ENCODE data around the gene CUZD1.

CUZD1 gene

DNA sequence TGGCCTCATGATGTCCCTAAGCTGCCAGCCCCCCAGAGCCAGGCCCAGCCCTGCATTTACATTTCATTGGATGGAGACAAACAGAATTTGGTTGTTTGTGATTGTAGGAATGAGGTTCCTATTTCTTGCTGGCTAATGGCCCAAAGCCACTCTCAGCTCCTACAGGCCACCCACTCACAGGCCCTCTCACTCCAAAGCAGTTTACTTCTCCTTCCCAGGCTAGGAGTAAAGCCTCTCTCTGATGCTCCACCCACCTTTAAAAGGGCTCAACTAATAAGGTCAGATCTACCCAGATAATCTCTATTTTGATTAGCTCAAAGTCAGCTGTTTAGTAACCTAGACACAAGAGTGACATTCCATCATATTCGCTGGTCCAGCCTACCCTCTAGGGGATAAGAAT, 11.2 kb upstream of the CUZD1 start (continued):
- TF ChIP-seq TSHZ2 (CRISPR knock-in tag; IDR thresholded peaks at IDR 0.05) = no peak

- peak; percentile 10; the same call in 1 of the 3 replicates for ATAC-seq
- TF ChIP-seq ZNF565 (CRISPR knock-in tag; conservative IDR thresholded peaks at IDR 0.05; ENCODE audit: low read depth) = no peak
- TF ChIP-seq GLIS3 (CRISPR knock-in tag; IDR thresholded peaks at IDR 0.05) = no peak
- TF ChIP-seq, protein P1, sequence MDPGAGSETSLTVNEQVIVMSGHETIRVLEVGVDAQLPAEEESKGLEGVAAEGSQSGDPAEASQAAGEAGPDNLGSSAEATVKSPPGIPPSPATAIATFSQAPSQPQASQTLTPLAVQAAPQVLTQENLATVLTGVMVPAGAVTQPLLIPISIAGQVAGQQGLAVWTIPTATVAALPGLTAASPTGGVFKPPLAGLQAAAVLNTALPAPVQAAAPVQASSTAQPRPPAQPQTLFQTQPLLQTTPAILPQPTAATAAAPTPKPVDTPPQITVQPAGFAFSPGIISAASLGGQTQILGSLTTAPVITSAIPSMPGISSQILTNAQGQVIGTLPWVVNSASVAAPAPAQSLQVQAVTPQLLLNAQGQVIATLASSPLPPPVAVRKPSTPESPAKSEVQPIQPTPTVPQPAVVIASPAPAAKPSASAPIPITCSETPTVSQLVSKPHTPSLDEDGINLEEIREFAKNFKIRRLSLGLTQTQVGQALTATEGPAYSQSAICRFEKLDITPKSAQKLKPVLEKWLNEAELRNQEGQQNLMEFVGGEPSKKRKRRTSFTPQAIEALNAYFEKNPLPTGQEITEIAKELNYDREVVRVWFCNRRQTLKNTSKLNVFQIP (CRISPR knock-in tag; IDR thresholded peaks at IDR 0.05; ENCODE audit: borderline replicate concordance, low read depth) = no peak
- no peak for TF ChIP-seq RARB (CRISPR knock-in tag; IDR thresholded peaks at IDR 0.05)
- TF ChIP-seq PATZ1 (CRISPR knock-in tag; IDR thresholded peaks at IDR 0.05; ENCODE audit: borderline replicate concordance) = no peak
- TF ChIP-seq BACH2 (CRISPR knock-in tag; IDR thresholded peaks at IDR 0.05; ENCODE audit: borderline replicate concordance) = no peak
Observed at GRCh38 chr10:122855745-122856144, 10.1 kb upstream of the CUZD1 start.

GRCh38 chr10:122854648-122855047, 9.0 kb upstream of the CUZD1 start:
- no peak for TF ChIP-seq CSDC2 (CRISPR knock-in tag; IDR thresholded peaks at IDR 0.05)
- no peak for TF ChIP-seq TSHZ2 (CRISPR knock-in tag; IDR thresholded peaks at IDR 0.05)
- no peak for TF ChIP-seq GLIS3 (CRISPR knock-in tag; IDR thresholded peaks at IDR 0.05)
- TF ChIP-seq CSRNP3 (CRISPR knock-in tag; IDR thresholded peaks at IDR 0.05) = no peak
- TF ChIP-seq TCF4 (CRISPR knock-in tag; IDR thresholded peaks at IDR 0.05; ENCODE audit: borderline replicate concordance) = no peak
- no peak for TF ChIP-seq BACH2 (CRISPR knock-in tag; IDR thresholded peaks at IDR 0.05; ENCODE audit: borderline replicate concordance)
- TF ChIP-seq ZNF70 (CRISPR knock-in tag; IDR thresholded peaks at IDR 0.05) = no peak
- no peak for TF ChIP-seq PPARA (CRISPR knock-in tag; IDR thresholded peaks at IDR 0.05; ENCODE audit: borderline replicate concordance)
- TF ChIP-seq, protein P1 (CRISPR knock-in tag; IDR thresholded peaks at IDR 0.05; ENCODE audit: borderline replicate concordance, low read depth) = no peak
- TF ChIP-seq CREB5 (CRISPR knock-in tag; IDR thresholded peaks at IDR 0.05; ENCODE audit: low read depth) = no peak
- TF ChIP-seq SNAI2 (CRISPR knock-in tag; IDR thresholded peaks at IDR 0.05) = no peak
- TF ChIP-seq ZNF565 (CRISPR knock-in tag; conservative IDR thresholded peaks at IDR 0.05; ENCODE audit: low read depth) = no peak
- TF ChIP-seq ZFP3 (CRISPR knock-in tag; IDR thresholded peaks at IDR 0.05) = no peak
- TF ChIP-seq ZNF8 (CRISPR knock-in tag; IDR thresholded peaks at IDR 0.05) = no peak
- peak; percentile 68 for ATAC-seq
